H1 (cell line): ENCODE results near the gene TMEM179B. TPM values are rescaled to one million over a fixed set of nuclear protein-coding genes. Genes with fewer than 3 reads are reported as not detected.

Experiments used
- CTCF ChIA-PET: fragments of 300-600 bp; sonication (Branson Sonifier 250); formaldehyde crosslinking; loops from one replicate; lab custom pipeline; 2021; ENCODE audit not compliant: partially characterized antibody; lab: Charles Lee
- POLR2A ChIA-PET: fragments of 300-600 bp; sonication (Branson Sonifier 250); formaldehyde crosslinking; loops from one replicate; lab custom pipeline; 2021; ENCODE audit warnings: inconsistent platforms; ENCODE audit not compliant: partially characterized antibody; lab: Charles Lee
- DNase-seq, 2 experiments: peaks; one replicate each; pipeline versions ENCODE4 v3.0.0 to v3.0.0-alpha.2; 2010 to 2022; ENCODE audit warnings: low spot score in 2 of 2, low read depth in 1 of 2, mixed read lengths in 1 of 2
- FAIRE-seq: peaks from 2 replicates; lab custom pipeline; 2011; peaks lifted over from hg19 to GRCh38; lab: Jason Lieb, UNC
- H2AFZ ChIP-seq: 2 replicates; pipeline ENCODE4 v1.8.1; 2012; ENCODE audit warnings: low read length, inconsistent platforms
- H2AK5ac ChIP-seq: 2 replicates; pipeline ENCODE4 v1.6.1; 2013; ENCODE audit warnings: low read depth, low read length
- H2BK120ac ChIP-seq: replicated peaks from 2 replicates; pipeline ENCODE3; 2013; ENCODE audit warnings: low read depth, low read length, inconsistent platforms
- H2BK12ac ChIP-seq: 2 replicates; pipeline ENCODE4 v1.6.1; 2013; ENCODE audit warnings: low read depth, low read length
- H2BK15ac ChIP-seq: 2 replicates; pipeline ENCODE4 v1.6.1; 2013; ENCODE audit warnings: low read length
- H2BK20ac ChIP-seq: 2 replicates; pipeline ENCODE4 v1.6.1; 2013; ENCODE audit warnings: low read length
- H2BK5ac ChIP-seq: 2 replicates; pipeline ENCODE4 v1.6.1; 2013; ENCODE audit warnings: low read depth, low read length
- H3K14ac ChIP-seq: 2 replicates; pipeline ENCODE4 v1.6.1; 2013; ENCODE audit warnings: inconsistent platforms; ENCODE audit not compliant: insufficient read length
- H3K18ac ChIP-seq: 2 replicates; pipeline ENCODE4 v1.6.1; 2013; ENCODE audit warnings: low read length; ENCODE audit errors: extremely low read depth
- H3K23ac ChIP-seq: 2 replicates; pipeline ENCODE4 v1.6.1; 2013; ENCODE audit warnings: inconsistent platforms; ENCODE audit not compliant: insufficient read length
- H3K23me2 ChIP-seq: 2 replicates; pipeline ENCODE4 v1.6.1; 2013; ENCODE audit warnings: low read depth, low read length
- H3K27ac ChIP-seq: 2 replicates; pipeline ENCODE4 v1.6.1; 2011; ENCODE audit warnings: low read depth, low read length, inconsistent platforms
- H3K27me3 ChIP-seq, 4 experiments: replicated peaks in 1 of 4; 1 replicate in 1 of 4; 2 replicates in 3 of 4; pipeline versions ENCODE4 v1.6.1 to v1.8.1; 2011 to 2013; ENCODE audit warnings: low read length in 3 of 4, mild to moderate bottlenecking in 3 of 4, inconsistent platforms in 2 of 4, mixed read lengths in 2 of 4, moderate library complexity in 1 of 4; ENCODE audit not compliant: control insufficient read depth in 3 of 4, insufficient read depth in 3 of 4; ENCODE audit errors: extremely low read depth in 1 of 4
- H3K36me3 ChIP-seq, 4 experiments: 2 replicates each; pipeline versions ENCODE4 v1.6.1 to v1.8.1; 2011 to 2013; ENCODE audit warnings: mild to moderate bottlenecking in 4 of 4, low read length in 3 of 4, moderate library complexity in 2 of 4, control low read depth in 1 of 4, inconsistent platforms in 1 of 4; ENCODE audit not compliant: insufficient read depth in 4 of 4, control insufficient read depth in 2 of 4
- H3K4ac ChIP-seq: replicated peaks from 2 replicates; pipeline ENCODE3; 2013; ENCODE audit warnings: low read length, low read depth, mixed read lengths, inconsistent platforms; ENCODE audit not compliant: insufficient read length
- H3K4me1 ChIP-seq, 4 experiments: replicated peaks in 1 of 4; 1 replicate in 1 of 4; 2 replicates in 3 of 4; pipeline versions ENCODE4 v1.6.1 to v1.8.1; 2011 to 2013; ENCODE audit warnings: low read length in 3 of 4, inconsistent platforms in 2 of 4, mixed read lengths in 1 of 4; ENCODE audit not compliant: insufficient read depth in 4 of 4, control insufficient read depth in 3 of 4
- H3K4me2 ChIP-seq, 2 experiments: 2 replicates each; pipeline versions ENCODE4 v1.6.1 to v1.8.1; 2011 to 2013; ENCODE audit warnings: low read depth in 2 of 2, low read length in 2 of 2, control low read depth in 1 of 2, inconsistent platforms in 1 of 2, mild to moderate bottlenecking in 1 of 2; ENCODE audit not compliant: insufficient read depth in 1 of 2
- H3K4me3 ChIP-seq, 4 experiments: fragments of 200-600, 300-600 bp in 1 of 4; sonication (generic), shearing (Covaris generic), sonication (Bioruptor Twin) in 1 of 4; 2 replicates each; pipeline versions ENCODE4 v1.5.1 to v1.8.1; 2011 to 2016; ENCODE audit warnings: low read length in 4 of 4, low read depth in 3 of 4, control low read depth in 2 of 4, inconsistent platforms in 2 of 4, mild to moderate bottlenecking in 2 of 4, mixed read lengths in 1 of 4, moderate library complexity in 1 of 4; ENCODE audit not compliant: insufficient read depth in 2 of 4; ENCODE audit errors: extremely low read depth in 1 of 4
- H3K56ac ChIP-seq: replicated peaks from 2 replicates; pipeline ENCODE3; 2013; ENCODE audit warnings: low read depth, mild to moderate bottlenecking, mixed read lengths, low read length, inconsistent platforms; ENCODE audit not compliant: insufficient read length
- H3K79me1 ChIP-seq: 2 replicates; pipeline ENCODE4 v1.6.1; 2013; ENCODE audit warnings: low read depth, low read length, control low read depth
- H3K79me2 ChIP-seq, 2 experiments: 2 replicates each; pipeline versions ENCODE4 v1.6.1 to v1.8.1; 2012 to 2013; ENCODE audit warnings: low read length in 2 of 2, mild to moderate bottlenecking in 2 of 2, inconsistent platforms in 1 of 2; ENCODE audit not compliant: insufficient read depth in 2 of 2, control insufficient read depth in 1 of 2
- H3K9ac ChIP-seq, 4 experiments: replicated peaks in 1 of 4; 1 replicate in 1 of 4; 2 replicates in 3 of 4; pipeline versions ENCODE4 v1.6.1 to v1.8.1; 2011 to 2013; ENCODE audit warnings: low read depth in 3 of 4, low read length in 3 of 4, control low read depth in 2 of 4, mild to moderate bottlenecking in 2 of 4, moderate library complexity in 2 of 4, inconsistent platforms in 1 of 4; ENCODE audit errors: extremely low read depth in 1 of 4
- H3K9me3 ChIP-seq, 2 experiments: 2 replicates each; pipeline versions ENCODE4 v1.6.1 to v1.8.1; 2012 to 2013; ENCODE audit warnings: mild to moderate bottlenecking in 2 of 2, moderate library complexity in 2 of 2, control low read depth in 1 of 2, inconsistent platforms in 1 of 2, low read depth in 1 of 2, low read length in 1 of 2, mixed read lengths in 1 of 2; ENCODE audit not compliant: insufficient read depth in 2 of 2
- H4K20me1 ChIP-seq, 2 experiments: replicated peaks in 1 of 2; 2 replicates each; pipeline versions ENCODE3 to v1.8.1; 2011 to 2013; ENCODE audit warnings: inconsistent platforms in 2 of 2, low read length in 2 of 2, mild to moderate bottlenecking in 1 of 2; ENCODE audit not compliant: insufficient read depth in 2 of 2, control insufficient read depth in 1 of 2
- H4K5ac ChIP-seq: 2 replicates; pipeline ENCODE4 v1.6.1; 2013; ENCODE audit warnings: low read length, low read depth, mixed read lengths, inconsistent platforms; ENCODE audit not compliant: insufficient read length
- H4K8ac ChIP-seq: 2 replicates; pipeline ENCODE4 v1.8.0; 2013; ENCODE audit warnings: mild to moderate bottlenecking, moderate library complexity, low read length, inconsistent platforms; ENCODE audit not compliant: insufficient read depth; ENCODE audit errors: extremely low read depth
- H4K91ac ChIP-seq: replicated peaks from 2 replicates; pipeline ENCODE3; 2013; ENCODE audit warnings: low read length, mixed read lengths, inconsistent platforms; ENCODE audit not compliant: insufficient read length
- ASH2L ChIP-seq: fragments of 200-600, 300-600 bp; sonication (generic); IDR thresholded peaks from one replicate; pipeline ENCODE4 v1.7.1; 2017; ENCODE audit warnings: low read length
- GABPA ChIP-seq: IDR thresholded peaks from 2 replicates; pipeline ENCODE4 v1.6.1; 2011; ENCODE audit warnings: mild to moderate bottlenecking, low read length, moderate library complexity, borderline replicate concordance; ENCODE audit not compliant: insufficient read depth
- JUN ChIP-seq: IDR thresholded peaks from 2 replicates; pipeline ENCODE4 v1.6.1; 2011; ENCODE audit warnings: low read depth, mild to moderate bottlenecking, improper control_type of control experiment, low read length
- JUND ChIP-seq: IDR thresholded peaks from 2 replicates; pipeline ENCODE4 v1.6.1; 2011; ENCODE audit warnings: mild to moderate bottlenecking, improper control_type of control experiment, low read length
- KDM5A ChIP-seq: fragments of 200-600 bp; IDR thresholded peaks from 2 replicates; pipeline ENCODE4 v1.7.1; 2012; ENCODE audit warnings: mild to moderate bottlenecking, low read length, inconsistent platforms, mixed read lengths
- POLR2A ChIP-seq, 2 experiments: IDR thresholded peaks; 1 replicate in 1 of 2; 2 replicates in 1 of 2; pipeline ENCODE4 v1.6.1; 2011; ENCODE audit warnings: low read depth in 2 of 2, low read length in 2 of 2, mild to moderate bottlenecking in 2 of 2; ENCODE audit errors: control extremely low read depth in 1 of 2
- RFX5 ChIP-seq: IDR thresholded peaks from 2 replicates; pipeline ENCODE4 v1.6.1; 2011; ENCODE audit warnings: low read depth, low read length, improper control_type of control experiment, borderline replicate concordance
- SIX5 ChIP-seq: IDR thresholded peaks from 2 replicates; pipeline ENCODE4 v1.6.1; 2011; ENCODE audit warnings: mild to moderate bottlenecking, low read depth, low read length
- SRF ChIP-seq: IDR thresholded peaks from 2 replicates; pipeline ENCODE4 v1.6.1; 2011; ENCODE audit warnings: mild to moderate bottlenecking, low read depth, low read length, moderate library complexity
- TAF7 ChIP-seq: optimal IDR thresholded peaks from 2 replicates; pipeline ENCODE3; 2011; ENCODE audit warnings: low read depth, mild to moderate bottlenecking, inconsistent platforms, low read length, moderate library complexity, borderline replicate concordance
- TCF12 ChIP-seq: IDR thresholded peaks from 2 replicates; pipeline ENCODE4 v1.6.1; 2011; ENCODE audit warnings: low read depth, mild to moderate bottlenecking, low read length
- ZNF274 ChIP-seq: IDR thresholded peaks from 2 replicates; pipeline ENCODE4 v1.7.0; 2012; ENCODE audit warnings: low read length, borderline replicate concordance; ENCODE audit errors: extremely low read depth
- WGBS, 2 experiments: shearing (Covaris generic) in 1 of 2; methylation state at CpG; one replicate each; pipeline versions ENCODE4 v1.1.6 to v1.1.7; 2013 to 2015; ENCODE audit warnings: low lambda C conversion rate in 2 of 2, mixed read lengths in 2 of 2, inconsistent platforms in 1 of 2, low coverage in 1 of 2, missing lambda C conversion rate in 1 of 2; ENCODE audit not compliant: insufficient replicate concordance in 2 of 2, insufficient coverage in 1 of 2, insufficient read length in 1 of 2; ENCODE audit errors: extremely low coverage in 1 of 2, missing lambda C conversion rate in 1 of 2; 5-methylcytosine and 5-hydroxymethylcytosine counted together
- polyA plus RNA-seq, 7 experiments: library from polyadenylated mRNA; depleted of rRNA in 3 of 7; stranded (reverse) in 5 of 7; unstranded in 2 of 7; fragments of >200 nt in 5 of 7; fragments of 200-250 nt in 2 of 7; gene quantifications; 1 replicate in 5 of 7; 2 replicates in 1 of 7; 4 replicates in 1 of 7; pipeline versions ENCODE4 v1.2.1 to v1.2.3, GENCODE V29; 2011 to 2013; ENCODE audit warnings: missing spikeins in 2 of 7, mixed read lengths in 2 of 7
- total RNA-seq: library from RNA; stranded (reverse); fragmentation: NEBNext Ultra II Directional; extraction: Animal tissue kit (Norgen Biotek cat#: 25700); gene quantifications from 2 replicates; pipeline ENCODE4 v1.2.1, GENCODE V29; 2021
- TF ChIP-seq, protein P1 (sequence below): IDR thresholded peaks from 2 replicates; pipeline ENCODE4 v1.6.1; 2012; ENCODE audit warnings: inconsistent platforms

Gene TMEM179B
- total and polyA plus RNA-seq, 2 of the 8 experiments (the other 6 are each of a cell fraction or from before 2014, with no cell fraction given) = 18.6 to 62.2 TPM

- no peak overlapping the region for H2BK15ac ChIP-seq
- peak overlapping the region; percentile 38 to 91 (median 83) for H3K9ac ChIP-seq
- WGBS, 2 experiments = 5% methylated on average over 28 of the region's 33 CpGs; no CpG with 5 or more reads in 1 of the 2 experiments
- no peak for DNase-seq
- peaks cover 5 to 7% of the 10 kb centered on the region in 2 experiments for H4K20me1 ChIP-seq
- H2BK5ac ChIP-seq = peak overlapping the region; percentile 84; the same call in 1 of the 2 replicates
- H3K79me1 ChIP-seq = peaks cover 10% of the 10 kb centered on the region
- no peak overlapping the region for H2AFZ ChIP-seq
- H3K18ac ChIP-seq = no peak overlapping the region; the same call in 1 of the 2 replicates
- H3K27ac ChIP-seq = peak overlapping the region; percentile 80
- peaks cover 7% of the 10 kb centered on the region for H3K23me2 ChIP-seq
- peak overlapping the region; percentile 76 to 94 (median 92) for H3K4me3 ChIP-seq
- H2BK120ac ChIP-seq = no peak overlapping the region
- no peak overlapping the region for H4K91ac ChIP-seq
- H2AK5ac ChIP-seq = no peak overlapping the region
- peaks cover 19 to 34% (median 32%) of the 10 kb centered on the region in 4 experiments for H3K36me3 ChIP-seq
- H3K56ac ChIP-seq = peak overlapping the region; percentile 24
- H4K5ac ChIP-seq = no peak overlapping the region
- no peak overlapping the region for H2BK12ac ChIP-seq
- no peak overlapping the region for H3K4ac ChIP-seq
- no peak overlapping the region; the same call in 1 of the 2 replicates for H4K8ac ChIP-seq
- ChIA-PET POLR2A (interaction anchor here (0.8 to 13.8 kb wide), 31 partner anchors 9 to 239 kb away, joined by 3 to 398 read pairs (median 13); partner anchors contain the start of genes BSCL2, C11orf98, CSKMT and GNG3), CTCF (interaction anchor here (0.8 to 2.1 kb wide), 3 partner anchors 9 to 55 kb away, joined by 5 to 7 read pairs (median 7); partner anchors contain the start of gene WDR74)
- peaks cover 0 to 17% (median 2%) of the 10 kb centered on the region in 4 experiments; a peak in 2 of 7 replicates for H3K4me1 ChIP-seq
- H3K79me2 ChIP-seq = peaks cover 7 to 19% of the 10 kb centered on the region in 2 experiments; a peak in 3 of 4 replicates
- no peaks in the 10 kb centered on the region for H3K27me3 ChIP-seq
- peak overlapping the region; percentile 88 to 92 for H3K4me2 ChIP-seq
- no peaks in the 10 kb centered on the region for H3K9me3 ChIP-seq
- no peak for FAIRE-seq
- no peak overlapping the region for H3K23ac ChIP-seq
- no peak overlapping the region for H3K14ac ChIP-seq
- no peak overlapping the region for H2BK20ac ChIP-seq
- TF ChIP-seq GABPA = no peak
- TF ChIP-seq JUN = no peak
- no peak for TF ChIP-seq SIX5
- no peak for TF ChIP-seq RFX5
- no peak for TF ChIP-seq KDM5A
- TF ChIP-seq JUND = no peak
- TF ChIP-seq, protein P1, sequence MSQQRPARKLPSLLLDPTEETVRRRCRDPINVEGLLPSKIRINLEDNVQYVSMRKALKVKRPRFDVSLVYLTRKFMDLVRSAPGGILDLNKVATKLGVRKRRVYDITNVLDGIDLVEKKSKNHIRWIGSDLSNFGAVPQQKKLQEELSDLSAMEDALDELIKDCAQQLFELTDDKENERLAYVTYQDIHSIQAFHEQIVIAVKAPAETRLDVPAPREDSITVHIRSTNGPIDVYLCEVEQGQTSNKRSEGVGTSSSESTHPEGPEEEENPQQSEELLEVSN = no peak
- no peak for TF ChIP-seq SRF
- TF ChIP-seq TCF12 = no peak
- no peak for TF ChIP-seq ZNF274
- peak; percentile 84 for TF ChIP-seq TAF7
- TF ChIP-seq ASH2L = peak; percentile 96
- TF ChIP-seq POLR2A (IDR thresholded peaks at IDR 0.05; ENCODE audit: control extremely low read depth in 1 of 2, low read depth in 2 of 2, low read length in 2 of 2) = no peak
Measured at GRCh38 chr11:62830904-62831519, 43.8 kb downstream of the TMEM179B start.
